GM23338 (cell line): ENCODE data around the gene SLC4A5. TPM values are rescaled to one million over a fixed set of nuclear protein-coding genes. Genes with fewer than 3 reads are reported as not detected.

Experiments
- ATAC-seq: fragments of 200-7000 bp; cut with Tn5 transposase; 3 replicates; pipeline ENCODE4 v1.9.1; 2020
- DNase-seq: peaks from one replicate; pipeline ENCODE4 v3.0.0-alpha.2; 2015; ENCODE audit warnings: low spot score
- H2AFZ ChIP-seq: fragments of 200-600 bp; sonication (generic); 2 replicates; pipeline ENCODE4 v1.8.0; 2016; ENCODE audit warnings: antibody characterized with exemption, mild to moderate bottlenecking, moderate library complexity
- H3F3A ChIP-seq: fragments of 200-600 bp; sonication (generic); replicated peaks from 2 replicates; pipeline ENCODE4 v1.8.0; 2017; ENCODE audit warnings: antibody characterized with exemption, mixed run types, low read depth
- H3K27ac ChIP-seq: fragments of 200-600 bp; sonication (generic); 2 replicates; pipeline ENCODE4 v1.6.1; 2016; ENCODE audit warnings: low read depth
- H3K27me3 ChIP-seq: fragments of 200-600 bp; sonication (generic); 2 replicates; pipeline ENCODE4 v1.8.0; 2016; ENCODE audit warnings: mild to moderate bottlenecking, mixed run types, moderate library complexity; ENCODE audit not compliant: insufficient read depth
- H3K36me3 ChIP-seq: fragments of 200-600 bp; sonication (generic); 2 replicates; pipeline ENCODE4 v1.8.0; 2016; ENCODE audit warnings: mild to moderate bottlenecking; ENCODE audit not compliant: insufficient read depth
- H3K4me1 ChIP-seq: fragments of 200-600 bp; sonication (generic); 2 replicates; pipeline ENCODE4 v1.8.0; 2016; ENCODE audit warnings: mild to moderate bottlenecking, moderate library complexity; ENCODE audit not compliant: insufficient read depth
- H3K4me2 ChIP-seq: fragments of 200-600 bp; sonication (generic); 2 replicates; pipeline ENCODE4 v1.7.1; 2017; ENCODE audit warnings: mixed run types
- H3K4me3 ChIP-seq: fragments of 200-600 bp; sonication (generic); 2 replicates; pipeline ENCODE4 v1.6.1; 2016; ENCODE audit warnings: mixed run types
- H3K79me2 ChIP-seq: fragments of 200-600 bp; sonication (generic); replicated peaks from 2 replicates; pipeline ENCODE4 v1.8.0; 2017; ENCODE audit warnings: mild to moderate bottlenecking; ENCODE audit not compliant: insufficient read depth
- H3K9me2 ChIP-seq: fragments of 200-600 bp; sonication (generic); 2 replicates; pipeline ENCODE4 v1.8.0; 2017; ENCODE audit not compliant: insufficient read depth
- H4K20me1 ChIP-seq: fragments of 200-600 bp; sonication (generic); replicated peaks from 2 replicates; pipeline ENCODE4 v1.8.0; 2017; ENCODE audit warnings: mild to moderate bottlenecking; ENCODE audit not compliant: insufficient read depth
- H3K27ac Mint-ChIP-seq: 2 replicates; pipeline ENCODE4 v1.8.0; 2020; ENCODE audit warnings: inconsistent platforms, mild to moderate bottlenecking, moderate library complexity, mixed read lengths
- H3K27me3 Mint-ChIP-seq: 3 replicates; pipeline ENCODE4 v1.8.0; 2022; ENCODE audit warnings: low read depth, mild to moderate bottlenecking, moderate library complexity, mixed read lengths, inconsistent platforms; ENCODE audit not compliant: insufficient read depth, poor library complexity
- H3K36me3 Mint-ChIP-seq: 3 replicates; pipeline ENCODE4 v1.8.0; 2021; ENCODE audit warnings: low read depth, mild to moderate bottlenecking, inconsistent platforms, moderate library complexity, mixed read lengths
- H3K4me1 Mint-ChIP-seq: 3 replicates; pipeline ENCODE4 v1.8.0; 2020; ENCODE audit warnings: mild to moderate bottlenecking, inconsistent platforms, mixed read lengths
- H3K4me3 Mint-ChIP-seq: 3 replicates; pipeline ENCODE4 v1.8.0; 2021; ENCODE audit warnings: moderate library complexity, mild to moderate bottlenecking, inconsistent platforms, mixed read lengths
- H3K9me3 Mint-ChIP-seq: 3 replicates; pipeline ENCODE4 v1.8.0; 2020; ENCODE audit warnings: moderate library complexity, mild to moderate bottlenecking, inconsistent platforms, mixed read lengths
- CREB1 ChIP-seq: fragments of 250-450 bp; sonication (Bioruptor Pico); IDR thresholded peaks from 2 replicates; pipeline ENCODE4 v1.5.0; 2020; ENCODE audit warnings: low read depth, mild to moderate bottlenecking, moderate library complexity
- EZH2phosphoT487 ChIP-seq: fragments of 200-600 bp; sonication (generic); IDR thresholded peaks from one replicate; pipeline ENCODE4 v1.8.1; 2018; ENCODE audit warnings: antibody characterized with exemption; ENCODE audit not compliant: unreplicated experiment
- JUNB ChIP-seq: IDR thresholded peaks from one replicate; pipeline ENCODE4 v1.6.1; 2016; ENCODE audit warnings: antibody characterized with exemption; ENCODE audit not compliant: unreplicated experiment
- NANOG ChIP-seq: IDR thresholded peaks from 2 replicates; pipeline ENCODE4 v1.6.1; 2016; ENCODE audit warnings: antibody characterized with exemption, borderline replicate concordance
- POLR2AphosphoS5 ChIP-seq: IDR thresholded peaks from 2 replicates; pipeline ENCODE4 v1.6.1; 2016; ENCODE audit warnings: antibody characterized with exemption, low read depth
- STAT1 ChIP-seq: IDR thresholded peaks from one replicate; pipeline ENCODE4 v1.6.1; 2016; ENCODE audit warnings: antibody characterized with exemption; ENCODE audit not compliant: unreplicated experiment
- ZNF331 ChIP-seq: fragments of 250-450 bp; sonication (Bioruptor Pico); IDR thresholded peaks from 2 replicates; pipeline ENCODE4 v1.5.0; 2020; ENCODE audit warnings: low read depth, mild to moderate bottlenecking, moderate library complexity
- polyA plus RNA-seq: library from polyadenylated mRNA; unstranded; fragments of >200 nt; fragmentation: Nextera tagmentation; extraction: Ambion mirVana; gene quantifications from 2 replicates; pipeline ENCODE4 v1.2.1, GENCODE V29; 2016
- total RNA-seq: library from RNA; depleted of rRNA; stranded (reverse); fragments of >200 nt; shearing (Covaris generic); gene quantifications from 2 replicates; pipeline ENCODE4 v1.2.3, GENCODE V29; 2014
- TF ChIP-seq, protein P1 (sequence below): fragments of 250-450 bp; sonication (Bioruptor Pico); IDR thresholded peaks from 2 replicates; pipeline ENCODE4 v1.5.0; 2020; ENCODE audit warnings: mild to moderate bottlenecking, moderate library complexity
- TF ChIP-seq, protein P2 (sequence below): IDR thresholded peaks from one replicate; pipeline ENCODE4 v1.6.1; 2018; ENCODE audit warnings: antibody characterized with exemption; ENCODE audit not compliant: unreplicated experiment
- TF ChIP-seq, protein P3 (sequence below), 2 experiments: fragments of 200-600 bp in 1 of 2; sonication (generic) in 1 of 2; conservative IDR thresholded peaks; 2 replicates each; pipeline versions ENCODE4 v1.5.1 to v1.6.1; 2016 to 2017; ENCODE audit warnings: antibody characterized with exemption in 2 of 2, low read depth in 2 of 2, mild to moderate bottlenecking in 2 of 2, moderate library complexity in 1 of 2

Gene SLC4A5
- total and polyA plus RNA-seq, 2 experiments from 2014 or later, result 0.24 to 0.70 TPM

DNA sequence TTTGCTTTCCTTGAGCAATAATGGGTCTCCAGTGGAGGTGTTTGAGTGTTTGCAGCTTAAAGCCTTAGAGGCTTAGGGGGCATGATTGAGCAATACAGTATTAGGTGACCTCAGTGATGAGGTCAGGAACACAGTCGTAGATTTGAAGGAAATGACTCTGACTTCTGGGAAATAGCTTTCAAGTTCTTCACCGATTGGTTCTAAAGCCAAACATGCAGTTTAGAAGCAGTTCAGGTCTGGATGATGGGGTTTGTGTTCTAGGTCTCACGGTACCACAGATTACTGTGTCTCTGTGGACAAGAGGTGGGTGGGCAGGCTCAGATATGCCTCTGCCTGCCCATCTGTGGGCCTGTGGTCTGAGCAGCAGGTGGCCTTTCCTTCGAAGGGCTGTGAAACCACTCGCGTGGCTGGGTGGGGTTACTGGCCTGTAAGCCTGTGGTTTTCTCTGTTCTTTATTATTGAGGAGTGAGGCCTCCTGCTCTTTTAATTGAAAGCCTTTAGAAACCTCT lies 137.0 kb downstream of the SLC4A5 start:
- Histone ChIP-seq H3K4me2 (no peak overlapping the region), H3K27me3 (no peaks in the 10 kb centered on the region), H3K4me3 (no peak overlapping the region), H3K9me2 (no peaks in the 10 kb centered on the region), H4K20me1 (peaks cover 88% of the 10 kb centered on the region), H3K27ac (peak overlapping the region; percentile 20; the same call in 1 of the 2 replicates), H3F3A (peaks cover 10% of the 10 kb centered on the region), H3K4me1 (peaks cover 50% of the 10 kb centered on the region), H3K79me2 (peaks cover 99% of the 10 kb centered on the region), H2AFZ (no peak overlapping the region), H3K36me3 (peaks cover 83% of the 10 kb centered on the region)
- peak overlapping the region; percentile 9; the same call in 2 of the 3 replicates for H3K4me3 Mint-ChIP-seq
- peaks cover 16% of the 10 kb centered on the region for H3K27me3 Mint-ChIP-seq
- peak overlapping the region; percentile 95 for H3K27ac Mint-ChIP-seq
- TF ChIP-seq NANOG (no peak), POLR2AphosphoS5 (peak; percentile 20; the same call in 1 of the 2 replicates)
- DNase-seq (no peak), ATAC-seq (peak; percentile 21; the same call in 2 of the 3 replicates)
- no peaks in the 10 kb centered on the region for H3K9me3 Mint-ChIP-seq
- peaks cover 96% of the 10 kb centered on the region for H3K36me3 Mint-ChIP-seq
- peaks cover 49% of the 10 kb centered on the region for H3K4me1 Mint-ChIP-seq

DNA sequence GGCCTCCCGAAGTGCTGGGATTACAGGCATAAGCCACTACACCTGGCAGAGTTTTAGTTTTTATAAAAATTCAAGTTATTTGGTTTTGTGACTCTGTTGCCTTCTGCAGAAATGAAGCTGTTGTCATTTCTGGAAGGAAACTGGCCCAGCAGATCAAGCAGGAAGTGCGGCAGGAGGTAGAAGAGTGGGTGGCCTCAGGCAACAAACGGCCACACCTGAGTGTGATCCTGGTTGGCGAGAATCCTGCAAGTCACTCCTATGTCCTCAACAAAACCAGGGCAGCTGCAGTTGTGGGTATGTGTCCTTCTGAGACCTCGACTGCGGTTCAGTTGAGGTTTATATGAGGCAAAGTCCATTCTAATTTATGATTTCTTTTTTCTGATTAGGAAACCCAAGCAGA lies 137.6 kb downstream of the SLC4A5 start:
- DNase-seq, result no peak
- peak overlapping the region; percentile 18 for H3K4me2 ChIP-seq
- H3F3A ChIP-seq, result peaks cover 5% of the 10 kb centered on the region; the same call in 1 of the 2 replicates
- Mint-ChIP-seq H3K4me3 (peak overlapping the region; percentile 59; the same call in 1 of the 3 replicates), H3K36me3 (peaks cover 96% of the 10 kb centered on the region), H3K9me3 (no peaks in the 10 kb centered on the region), H3K4me1 (peaks cover 55% of the 10 kb centered on the region), H3K27ac (peak overlapping the region; percentile 78), H3K27me3 (peaks cover 16% of the 10 kb centered on the region)
- H3K27me3 ChIP-seq, result no peaks in the 10 kb centered on the region
- H2AFZ ChIP-seq, result no peak overlapping the region
- peak; percentile 15 for ATAC-seq
- peaks cover 56% of the 10 kb centered on the region for H3K4me1 ChIP-seq
- peaks cover 77% of the 10 kb centered on the region for H3K36me3 ChIP-seq
- H3K27ac ChIP-seq, result peak overlapping the region; percentile 20; the same call in 1 of the 2 replicates
- peaks cover 99% of the 10 kb centered on the region for H3K79me2 ChIP-seq
- peak overlapping the region; percentile 39; the same call in 1 of the 2 replicates for H3K4me3 ChIP-seq
- peaks cover 95% of the 10 kb centered on the region for H4K20me1 ChIP-seq
- no peaks in the 10 kb centered on the region for H3K9me2 ChIP-seq
- TF ChIP-seq NANOG, result no peak
- no peak for TF ChIP-seq POLR2AphosphoS5
- TF ChIP-seq, protein P1, sequence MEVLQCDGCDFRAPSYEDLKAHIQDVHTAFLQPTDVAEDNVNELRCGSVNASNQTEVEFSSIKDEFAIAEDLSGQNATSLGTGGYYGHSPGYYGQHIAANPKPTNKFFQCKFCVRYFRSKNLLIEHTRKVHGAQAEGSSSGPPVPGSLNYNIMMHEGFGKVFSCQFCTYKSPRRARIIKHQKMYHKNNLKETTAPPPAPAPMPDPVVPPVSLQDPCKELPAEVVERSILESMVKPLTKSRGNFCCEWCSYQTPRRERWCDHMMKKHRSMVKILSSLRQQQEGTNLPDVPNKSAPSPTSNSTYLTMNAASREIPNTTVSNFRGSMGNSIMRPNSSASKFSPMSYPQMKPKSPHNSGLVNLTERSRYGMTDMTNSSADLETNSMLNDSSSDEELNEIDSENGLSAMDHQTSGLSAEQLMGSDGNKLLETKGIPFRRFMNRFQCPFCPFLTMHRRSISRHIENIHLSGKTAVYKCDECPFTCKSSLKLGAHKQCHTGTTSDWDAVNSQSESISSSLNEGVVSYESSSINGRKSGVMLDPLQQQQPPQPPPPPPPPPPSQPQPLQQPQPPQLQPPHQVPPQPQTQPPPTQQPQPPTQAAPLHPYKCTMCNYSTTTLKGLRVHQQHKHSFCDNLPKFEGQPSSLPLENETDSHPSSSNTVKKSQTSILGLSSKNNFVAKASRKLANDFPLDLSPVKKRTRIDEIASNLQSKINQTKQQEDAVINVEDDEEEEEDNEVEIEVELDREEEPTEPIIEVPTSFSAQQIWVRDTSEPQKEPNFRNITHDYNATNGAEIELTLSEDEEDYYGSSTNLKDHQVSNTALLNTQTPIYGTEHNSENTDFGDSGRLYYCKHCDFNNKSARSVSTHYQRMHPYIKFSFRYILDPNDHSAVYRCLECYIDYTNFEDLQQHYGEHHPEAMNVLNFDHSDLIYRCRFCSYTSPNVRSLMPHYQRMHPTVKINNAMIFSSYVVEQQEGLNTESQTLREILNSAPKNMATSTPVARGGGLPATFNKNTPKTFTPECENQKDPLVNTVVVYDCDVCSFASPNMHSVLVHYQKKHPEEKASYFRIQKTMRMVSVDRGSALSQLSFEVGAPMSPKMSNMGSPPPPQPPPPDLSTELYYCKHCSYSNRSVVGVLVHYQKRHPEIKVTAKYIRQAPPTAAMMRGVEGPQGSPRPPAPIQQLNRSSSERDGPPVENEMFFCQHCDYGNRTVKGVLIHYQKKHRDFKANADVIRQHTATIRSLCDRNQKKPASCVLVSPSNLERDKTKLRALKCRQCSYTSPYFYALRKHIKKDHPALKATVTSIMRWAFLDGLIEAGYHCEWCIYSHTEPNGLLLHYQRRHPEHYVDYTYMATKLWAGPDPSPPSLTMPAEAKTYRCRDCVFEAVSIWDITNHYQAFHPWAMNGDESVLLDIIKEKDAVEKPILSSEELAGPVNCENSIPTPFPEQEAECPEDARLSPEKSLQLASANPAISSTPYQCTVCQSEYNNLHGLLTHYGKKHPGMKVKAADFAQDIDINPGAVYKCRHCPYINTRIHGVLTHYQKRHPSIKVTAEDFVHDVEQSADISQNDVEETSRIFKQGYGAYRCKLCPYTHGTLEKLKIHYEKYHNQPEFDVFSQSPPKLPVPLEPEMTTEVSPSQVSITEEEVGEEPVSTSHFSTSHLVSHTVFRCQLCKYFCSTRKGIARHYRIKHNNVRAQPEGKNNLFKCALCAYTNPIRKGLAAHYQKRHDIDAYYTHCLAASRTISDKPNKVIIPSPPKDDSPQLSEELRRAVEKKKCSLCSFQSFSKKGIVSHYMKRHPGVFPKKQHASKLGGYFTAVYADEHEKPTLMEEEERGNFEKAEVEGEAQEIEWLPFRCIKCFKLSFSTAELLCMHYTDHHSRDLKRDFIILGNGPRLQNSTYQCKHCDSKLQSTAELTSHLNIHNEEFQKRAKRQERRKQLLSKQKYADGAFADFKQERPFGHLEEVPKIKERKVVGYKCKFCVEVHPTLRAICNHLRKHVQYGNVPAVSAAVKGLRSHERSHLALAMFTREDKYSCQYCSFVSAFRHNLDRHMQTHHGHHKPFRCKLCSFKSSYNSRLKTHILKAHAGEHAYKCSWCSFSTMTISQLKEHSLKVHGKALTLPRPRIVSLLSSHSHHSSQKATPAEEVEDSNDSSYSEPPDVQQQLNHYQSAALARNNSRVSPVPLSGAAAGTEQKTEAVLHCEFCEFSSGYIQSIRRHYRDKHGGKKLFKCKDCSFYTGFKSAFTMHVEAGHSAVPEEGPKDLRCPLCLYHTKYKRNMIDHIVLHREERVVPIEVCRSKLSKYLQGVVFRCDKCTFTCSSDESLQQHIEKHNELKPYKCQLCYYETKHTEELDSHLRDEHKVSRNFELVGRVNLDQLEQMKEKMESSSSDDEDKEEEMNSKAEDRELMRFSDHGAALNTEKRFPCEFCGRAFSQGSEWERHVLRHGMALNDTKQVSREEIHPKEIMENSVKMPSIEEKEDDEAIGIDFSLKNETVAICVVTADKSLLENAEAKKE, result no peak
- no peak for TF ChIP-seq STAT1
- TF ChIP-seq JUNB, result no peak
- TF ChIP-seq CREB1 (CRISPR knock-in tag), result no peak
- TF ChIP-seq, protein P2, sequence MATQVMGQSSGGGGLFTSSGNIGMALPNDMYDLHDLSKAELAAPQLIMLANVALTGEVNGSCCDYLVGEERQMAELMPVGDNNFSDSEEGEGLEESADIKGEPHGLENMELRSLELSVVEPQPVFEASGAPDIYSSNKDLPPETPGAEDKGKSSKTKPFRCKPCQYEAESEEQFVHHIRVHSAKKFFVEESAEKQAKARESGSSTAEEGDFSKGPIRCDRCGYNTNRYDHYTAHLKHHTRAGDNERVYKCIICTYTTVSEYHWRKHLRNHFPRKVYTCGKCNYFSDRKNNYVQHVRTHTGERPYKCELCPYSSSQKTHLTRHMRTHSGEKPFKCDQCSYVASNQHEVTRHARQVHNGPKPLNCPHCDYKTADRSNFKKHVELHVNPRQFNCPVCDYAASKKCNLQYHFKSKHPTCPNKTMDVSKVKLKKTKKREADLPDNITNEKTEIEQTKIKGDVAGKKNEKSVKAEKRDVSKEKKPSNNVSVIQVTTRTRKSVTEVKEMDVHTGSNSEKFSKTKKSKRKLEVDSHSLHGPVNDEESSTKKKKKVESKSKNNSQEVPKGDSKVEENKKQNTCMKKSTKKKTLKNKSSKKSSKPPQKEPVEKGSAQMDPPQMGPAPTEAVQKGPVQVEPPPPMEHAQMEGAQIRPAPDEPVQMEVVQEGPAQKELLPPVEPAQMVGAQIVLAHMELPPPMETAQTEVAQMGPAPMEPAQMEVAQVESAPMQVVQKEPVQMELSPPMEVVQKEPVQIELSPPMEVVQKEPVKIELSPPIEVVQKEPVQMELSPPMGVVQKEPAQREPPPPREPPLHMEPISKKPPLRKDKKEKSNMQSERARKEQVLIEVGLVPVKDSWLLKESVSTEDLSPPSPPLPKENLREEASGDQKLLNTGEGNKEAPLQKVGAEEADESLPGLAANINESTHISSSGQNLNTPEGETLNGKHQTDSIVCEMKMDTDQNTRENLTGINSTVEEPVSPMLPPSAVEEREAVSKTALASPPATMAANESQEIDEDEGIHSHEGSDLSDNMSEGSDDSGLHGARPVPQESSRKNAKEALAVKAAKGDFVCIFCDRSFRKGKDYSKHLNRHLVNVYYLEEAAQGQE, result no peak
- no peak for TF ChIP-seq ZNF331 (CRISPR knock-in tag)
- no peak for TF ChIP-seq EZH2phosphoT487
- TF ChIP-seq, protein P3, sequence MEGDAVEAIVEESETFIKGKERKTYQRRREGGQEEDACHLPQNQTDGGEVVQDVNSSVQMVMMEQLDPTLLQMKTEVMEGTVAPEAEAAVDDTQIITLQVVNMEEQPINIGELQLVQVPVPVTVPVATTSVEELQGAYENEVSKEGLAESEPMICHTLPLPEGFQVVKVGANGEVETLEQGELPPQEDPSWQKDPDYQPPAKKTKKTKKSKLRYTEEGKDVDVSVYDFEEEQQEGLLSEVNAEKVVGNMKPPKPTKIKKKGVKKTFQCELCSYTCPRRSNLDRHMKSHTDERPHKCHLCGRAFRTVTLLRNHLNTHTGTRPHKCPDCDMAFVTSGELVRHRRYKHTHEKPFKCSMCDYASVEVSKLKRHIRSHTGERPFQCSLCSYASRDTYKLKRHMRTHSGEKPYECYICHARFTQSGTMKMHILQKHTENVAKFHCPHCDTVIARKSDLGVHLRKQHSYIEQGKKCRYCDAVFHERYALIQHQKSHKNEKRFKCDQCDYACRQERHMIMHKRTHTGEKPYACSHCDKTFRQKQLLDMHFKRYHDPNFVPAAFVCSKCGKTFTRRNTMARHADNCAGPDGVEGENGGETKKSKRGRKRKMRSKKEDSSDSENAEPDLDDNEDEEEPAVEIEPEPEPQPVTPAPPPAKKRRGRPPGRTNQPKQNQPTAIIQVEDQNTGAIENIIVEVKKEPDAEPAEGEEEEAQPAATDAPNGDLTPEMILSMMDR (conservative IDR thresholded peaks at IDR 0.05; ENCODE audit: low read depth in 2 of 2), result no peak
